ENCODE measurements around the gene WEE1. TPM values are rescaled to one million over a fixed set of nuclear protein-coding genes. Genes with fewer than 3 reads are reported as not detected.

The WEE1 gene
- total and polyA plus RNA-seq, 10 of the 15 experiments (the other 5 are each of a cell fraction or from before 2014, with no cell fraction given) = 13.8 to 69.5 (median 45.4) TPM

- Histone ChIP-seq H4K20me1 (ENCODE audit: control insufficient read depth, insufficient read depth) (no peaks in the 10 kb centered on the region), H3K4me1 (ENCODE audit: control insufficient read depth, insufficient read depth, low read length) (no peaks in the 10 kb centered on the region), H3K36me3 (ENCODE audit: control insufficient read depth in 2 of 2, insufficient read depth in 2 of 2, low read length in 1 of 2) (no peaks in the 10 kb centered on the region), H3K27me3 (replicated peaks in 1 of 2; ENCODE audit: control insufficient read depth in 2 of 2, insufficient read depth in 2 of 2, low read length in 1 of 2) (no peaks in the 10 kb centered on the region), H3K4me2 (ENCODE audit: control insufficient read depth, insufficient read depth) (no peak overlapping the region), H3K4me3 (no peak overlapping the region), H3K9ac (ENCODE audit: control insufficient read depth, insufficient read depth, low read length) (no peak overlapping the region), H3K9me3 (replicated peaks; ENCODE audit: control insufficient read depth, insufficient read depth, low read length) (peaks cover 2% of the 10 kb centered on the region; the same call in 1 of the 3 replicates), H3K79me2 (ENCODE audit: control insufficient read depth, insufficient read depth, low read length) (no peaks in the 10 kb centered on the region), H2AFZ (ENCODE audit: control insufficient read depth, low read depth, low read length) (no peak overlapping the region), H3K27ac (ENCODE audit: control insufficient read depth, insufficient read depth) (no peak overlapping the region)
- no peak for FAIRE-seq
- BruUV-seq (replicated peaks) = no TSS peak
- DNase-seq (ENCODE audit: low read depth, low spot score) = no peak
- intact Hi-C loops (cut with micrococcal nuclease; ENCODE audit: unreplicated experiment) (no loop called here), in situ Hi-C loops (cut with MboI) (no loop called here)
- CTCF ChIA-PET = interaction anchor here (0.6 kb wide), 1 partner anchor 15 kb away, joined by 3 read pairs; no protein-coding TSS in a partner anchor
- RAD21 ChIA-PET (ENCODE audit: unreplicated experiment) = no interaction called here
- no peak for ATAC-seq
- POLR2A ChIA-PET = interaction anchor here (0.6 kb wide), 1 partner anchor 289 kb away, joined by 4 read pairs; no protein-coding TSS in a partner anchor
- WGBS (ENCODE audit: insufficient coverage, insufficient replicate concordance, low lambda C conversion rate, missing lambda C conversion rate) = 85% methylated on average over 1 of the region's 1 CpG
- SMC1A ChIA-PET (ENCODE audit: uncharacterized antibody, unreplicated experiment) = no interaction called here
- TF ChIP-seq IRF5 (IDR thresholded peaks at IDR 0.05; ENCODE audit: borderline replicate concordance) (no peak), KAT2A (conservative IDR thresholded peaks at IDR 0.05; ENCODE audit: control insufficient read depth, low read depth, low read length) (no peak), PAX8 (IDR thresholded peaks at IDR 0.05) (no peak), IRF4 (IDR thresholded peaks at IDR 0.05; ENCODE audit: low read depth, low read length) (no peak), ELK1 (IDR thresholded peaks at IDR 0.05; ENCODE audit: low read depth, low read length) (no peak), KDM1A (IDR thresholded peaks at IDR 0.05; ENCODE audit: borderline replicate concordance) (no peak), SPI1 (IDR thresholded peaks at IDR 0.05; ENCODE audit: borderline replicate concordance, insufficient read depth, low read depth, low read length) (no peak), RELA (IDR thresholded peaks at IDR 0.05; ENCODE audit: borderline replicate concordance, partially characterized antibody) (no peak), RUNX3 (IDR thresholded peaks at IDR 0.05; ENCODE audit: low read length) (no peak), HCFC1 (IDR thresholded peaks at IDR 0.05; ENCODE audit: low read length) (no peak), CHD1 (IDR thresholded peaks at IDR 0.05; ENCODE audit: low read depth, low read length) (no peak), NBN (IDR thresholded peaks at IDR 0.05) (no peak), GABPA (IDR thresholded peaks at IDR 0.05; ENCODE audit: low read depth) (no peak), YBX1 (IDR thresholded peaks at IDR 0.05) (no peak), TCF3 (IDR thresholded peaks at IDR 0.05; ENCODE audit: borderline replicate concordance, insufficient read depth, low read depth, low read length) (no peak)
- TF ChIP-seq, protein P1, sequence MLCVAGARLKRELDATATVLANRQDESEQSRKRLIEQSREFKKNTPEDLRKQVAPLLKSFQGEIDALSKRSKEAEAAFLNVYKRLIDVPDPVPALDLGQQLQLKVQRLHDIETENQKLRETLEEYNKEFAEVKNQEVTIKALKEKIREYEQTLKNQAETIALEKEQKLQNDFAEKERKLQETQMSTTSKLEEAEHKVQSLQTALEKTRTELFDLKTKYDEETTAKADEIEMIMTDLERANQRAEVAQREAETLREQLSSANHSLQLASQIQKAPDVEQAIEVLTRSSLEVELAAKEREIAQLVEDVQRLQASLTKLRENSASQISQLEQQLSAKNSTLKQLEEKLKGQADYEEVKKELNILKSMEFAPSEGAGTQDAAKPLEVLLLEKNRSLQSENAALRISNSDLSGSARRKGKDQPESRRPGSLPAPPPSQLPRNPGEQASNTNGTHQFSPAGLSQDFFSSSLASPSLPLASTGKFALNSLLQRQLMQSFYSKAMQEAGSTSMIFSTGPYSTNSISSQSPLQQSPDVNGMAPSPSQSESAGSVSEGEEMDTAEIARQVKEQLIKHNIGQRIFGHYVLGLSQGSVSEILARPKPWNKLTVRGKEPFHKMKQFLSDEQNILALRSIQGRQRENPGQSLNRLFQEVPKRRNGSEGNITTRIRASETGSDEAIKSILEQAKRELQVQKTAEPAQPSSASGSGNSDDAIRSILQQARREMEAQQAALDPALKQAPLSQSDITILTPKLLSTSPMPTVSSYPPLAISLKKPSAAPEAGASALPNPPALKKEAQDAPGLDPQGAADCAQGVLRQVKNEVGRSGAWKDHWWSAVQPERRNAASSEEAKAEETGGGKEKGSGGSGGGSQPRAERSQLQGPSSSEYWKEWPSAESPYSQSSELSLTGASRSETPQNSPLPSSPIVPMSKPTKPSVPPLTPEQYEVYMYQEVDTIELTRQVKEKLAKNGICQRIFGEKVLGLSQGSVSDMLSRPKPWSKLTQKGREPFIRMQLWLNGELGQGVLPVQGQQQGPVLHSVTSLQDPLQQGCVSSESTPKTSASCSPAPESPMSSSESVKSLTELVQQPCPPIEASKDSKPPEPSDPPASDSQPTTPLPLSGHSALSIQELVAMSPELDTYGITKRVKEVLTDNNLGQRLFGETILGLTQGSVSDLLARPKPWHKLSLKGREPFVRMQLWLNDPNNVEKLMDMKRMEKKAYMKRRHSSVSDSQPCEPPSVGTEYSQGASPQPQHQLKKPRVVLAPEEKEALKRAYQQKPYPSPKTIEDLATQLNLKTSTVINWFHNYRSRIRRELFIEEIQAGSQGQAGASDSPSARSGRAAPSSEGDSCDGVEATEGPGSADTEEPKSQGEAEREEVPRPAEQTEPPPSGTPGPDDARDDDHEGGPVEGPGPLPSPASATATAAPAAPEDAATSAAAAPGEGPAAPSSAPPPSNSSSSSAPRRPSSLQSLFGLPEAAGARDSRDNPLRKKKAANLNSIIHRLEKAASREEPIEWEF (IDR thresholded peaks at IDR 0.05; ENCODE audit: insufficient replicate concordance, low read depth, low read length) = no peak
Measured at GRCh38 chr11:9636691-9637090, 63.2 kb downstream of the WEE1 start.

Data from GM12878 (cell line).